Pericardium fibroblast (primary cell): Measurements from ENCODE around the gene CACNG1. TPM values are rescaled to one million over a fixed set of nuclear protein-coding genes. Genes with fewer than 3 reads are reported as not detected.

Experiments
- total RNA-seq: library from RNA; depleted of rRNA; stranded (reverse); fragments of >200 nt; gene quantifications from 2 replicates; pipeline ENCODE4 v1.2.3, GENCODE V29; 2015

Gene CACNG1
- 0.51 TPM in 1 of 2 replicates, not detected in the other for total RNA-seq

DNA sequence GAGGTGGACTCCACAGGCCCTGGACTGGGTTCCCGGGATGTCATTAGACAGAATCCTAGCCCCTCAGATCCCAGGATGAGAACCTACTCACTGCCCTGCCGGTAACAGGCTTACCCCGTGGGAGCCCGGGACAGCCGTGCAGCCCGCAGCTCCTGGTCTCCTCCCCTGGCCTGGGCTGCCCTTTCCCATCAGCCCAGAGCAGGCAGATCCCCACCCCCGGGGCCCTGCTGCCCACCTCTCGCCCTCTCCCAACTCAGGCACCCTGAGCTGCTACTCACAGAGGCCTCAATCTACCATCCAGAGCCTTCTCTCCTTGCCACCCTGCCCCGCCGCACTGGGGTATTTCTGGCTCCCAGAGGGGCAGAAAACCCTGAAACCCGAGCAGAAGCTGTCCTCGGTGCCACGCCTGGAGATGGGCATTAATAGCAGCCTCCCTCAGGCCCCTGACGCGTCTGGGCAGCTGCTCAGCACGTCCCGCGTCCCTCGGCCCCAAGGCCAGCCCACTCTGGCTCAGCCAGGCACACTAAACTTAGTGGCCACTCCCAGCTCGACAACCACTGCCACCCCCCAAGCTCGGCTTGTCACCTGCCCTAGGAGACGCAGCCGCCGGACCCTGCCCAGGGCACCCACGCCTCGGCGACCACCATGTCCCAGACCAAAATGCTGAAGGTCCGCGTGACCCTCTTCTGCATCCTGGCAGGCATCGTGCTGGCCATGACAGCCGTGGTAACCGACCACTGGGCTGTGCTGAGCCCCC, at the start of gene CACNG1:
Gene CACNG1, plus strand, starts transcription at position 539 of the 757 bp plus-strand sequence. Its CDS starts 107 bp downstream, at position 646.

Other genes with a start within 250 kb of the CACNG1 start
- gene CACNG5, start 209.4 kb upstream of the CACNG1 start, total RNA-seq = not detected in 2 replicates
- gene CACNG4, start 79.8 kb upstream of the CACNG1 start, total RNA-seq = under 0.01 and 1.2 TPM in 2 replicates
- gene HELZ, start 200.6 kb downstream of the CACNG1 start, total RNA-seq = 22.4 and 38.2 TPM in 2 replicates